CD14-positive monocyte (primary cell): ENCODE data around the gene GPR101. TPM values are rescaled to one million over a fixed set of nuclear protein-coding genes. Genes with fewer than 3 reads are reported as not detected.

Experiments used
- DNase-seq, 3 donors: peaks; one replicate each; pipeline ENCODE4 v3.0.0-alpha.2; 2011 to 2022
- H2AFZ ChIP-seq: 2 replicates; pipeline ENCODE4 v1.6.0; 2012; ENCODE audit warnings: mild to moderate bottlenecking, low read depth, low read length, inconsistent platforms; ENCODE audit not compliant: insufficient read depth, poor library complexity, severe bottlenecking
- H3K27ac ChIP-seq, 2 donors: 1 replicate in 1 of 2; 2 replicates in 1 of 2; pipeline ENCODE4 v1.5.1; 2012 to 2013; ENCODE audit warnings: low read length in 2 of 2, control low read depth in 1 of 2, inconsistent platforms in 1 of 2, low read depth in 1 of 2, mild to moderate bottlenecking in 1 of 2
- H3K27me3 ChIP-seq, 2 donors: one replicate each; pipeline versions ENCODE4 v1.6.0 to v1.6.1; 2011 to 2013; ENCODE audit warnings: low read length in 2 of 2; ENCODE audit not compliant: control insufficient read depth in 2 of 2, insufficient read depth in 2 of 2
- H3K36me3 ChIP-seq, 2 donors: replicated peaks in 1 of 2; 1 replicate in 1 of 2; 2 replicates in 1 of 2; pipeline versions ENCODE4 v1.5.1 to v1.6.1; 2012 to 2013; ENCODE audit warnings: low read length in 2 of 2, control low read depth in 1 of 2, inconsistent platforms in 1 of 2, mild to moderate bottlenecking in 1 of 2; ENCODE audit not compliant: insufficient read depth in 2 of 2, control insufficient read depth in 1 of 2
- H3K4me1 ChIP-seq, 2 donors: 1 replicate in 1 of 2; 2 replicates in 1 of 2; pipeline versions ENCODE4 v1.5.1 to v1.6.1; 2012 to 2013; ENCODE audit warnings: low read length in 2 of 2, control low read depth in 1 of 2, inconsistent platforms in 1 of 2, mild to moderate bottlenecking in 1 of 2, moderate library complexity in 1 of 2; ENCODE audit not compliant: insufficient read depth in 2 of 2, control insufficient read depth in 1 of 2
- H3K4me2 ChIP-seq: replicated peaks from 2 replicates; pipeline ENCODE3; 2012; ENCODE audit warnings: low read length, moderate library complexity, mild to moderate bottlenecking; ENCODE audit not compliant: poor library complexity, severe bottlenecking; ENCODE audit errors: extremely low read depth
- H3K4me3 ChIP-seq, 3 experiments: fragments of 200-600 bp in 1 of 3; sonication (generic) in 1 of 3; replicated peaks in 1 of 3; 1 replicate in 2 of 3; 2 replicates in 1 of 3; pipeline ENCODE4 v1.5.1; 2011 to 2013; ENCODE audit warnings: low read length in 3 of 3, mild to moderate bottlenecking in 3 of 3, control low read depth in 2 of 3, low read depth in 2 of 3, inconsistent platforms in 1 of 3, moderate library complexity in 1 of 3
- H3K79me2 ChIP-seq: 2 replicates; pipeline ENCODE4 v1.6.0; 2012; ENCODE audit warnings: mild to moderate bottlenecking, control low read depth, inconsistent platforms, low read length, moderate library complexity; ENCODE audit not compliant: insufficient read depth
- H3K9ac ChIP-seq: 2 replicates; pipeline ENCODE4 v1.6.0; 2017; ENCODE audit warnings: low read length, mild to moderate bottlenecking; ENCODE audit not compliant: insufficient read depth, poor library complexity, severe bottlenecking
- H3K9me3 ChIP-seq, 2 donors: replicated peaks in 1 of 2; 1 replicate in 1 of 2; 2 replicates in 1 of 2; pipeline versions ENCODE4 v1.5.1 to v1.6.1; 2012 to 2013; ENCODE audit warnings: low read length in 2 of 2, control low read depth in 1 of 2; ENCODE audit not compliant: control insufficient read depth in 1 of 2, insufficient read depth in 1 of 2
- H4K20me1 ChIP-seq: 2 replicates; pipeline ENCODE4 v1.6.0; 2012; ENCODE audit warnings: mild to moderate bottlenecking, low read length, control low read depth, moderate library complexity; ENCODE audit not compliant: insufficient read depth
- H3K27ac Mint-ChIP-seq, 7 donors: one replicate each; pipeline ENCODE4 v1.8.0; 2020; ENCODE audit warnings: mild to moderate bottlenecking in 7 of 7, mixed read lengths in 7 of 7, moderate library complexity in 6 of 7, inconsistent platforms in 2 of 7
- H3K27me3 Mint-ChIP-seq, 3 donors: one replicate each; pipeline ENCODE4 v1.8.0; 2021 to 2022; ENCODE audit warnings: low read depth in 3 of 3, mild to moderate bottlenecking in 3 of 3, mixed read lengths in 3 of 3, moderate library complexity in 3 of 3, inconsistent platforms in 1 of 3
- H3K36me3 Mint-ChIP-seq, 2 donors: one replicate each; pipeline ENCODE4 v1.8.0; 2020; ENCODE audit warnings: mixed read lengths in 2 of 2, inconsistent platforms in 1 of 2, mild to moderate bottlenecking in 1 of 2
- H3K4me1 Mint-ChIP-seq: one replicate; pipeline ENCODE4 v1.8.0; 2020; ENCODE audit warnings: mild to moderate bottlenecking, mixed read lengths
- H3K4me3 Mint-ChIP-seq, 2 donors: one replicate each; pipeline ENCODE4 v1.8.0; 2020; ENCODE audit warnings: mild to moderate bottlenecking in 2 of 2, mixed read lengths in 2 of 2, moderate library complexity in 1 of 2
- H3K9me3 Mint-ChIP-seq, 7 donors: one replicate each; pipeline ENCODE4 v1.8.0; 2020 to 2022; ENCODE audit warnings: mixed read lengths in 7 of 7, mild to moderate bottlenecking in 6 of 7, moderate library complexity in 6 of 7, inconsistent platforms in 2 of 7
- CTCF ChIP-seq: fragments of 200-600 bp; IDR thresholded peaks from one replicate; pipeline ENCODE4 v1.8.0; 2022; ENCODE audit warnings: antibody characterized with exemption, mild to moderate bottlenecking
- WGBS: methylation state at CpG from one replicate; pipeline ENCODE4 v1.1.5; 2013; ENCODE audit warnings: missing lambda C conversion rate; ENCODE audit not compliant: insufficient coverage; 5-methylcytosine and 5-hydroxymethylcytosine counted together
- intact Hi-C, 2 donors: fragments of 100-400 bp; cut with micrococcal nuclease; formaldehyde crosslinking; loops; one replicate each; pipeline versions ENCODE4 v1.15.0 to v1.15.1; 2023
- polyA plus RNA-seq, 3 donors: library from polyadenylated mRNA; depleted of rRNA in 1 of 3; unstranded in 2 of 3; stranded (reverse) in 1 of 3; fragments of 300-500 nt in 2 of 3; fragments of >200 nt in 1 of 3; fragmentation: Illumina TruSeq in 2 of 3; gene quantifications; 1 replicate in 2 of 3; 2 replicates in 1 of 3; pipeline ENCODE4 v1.2.3, GENCODE V29; 2012 to 2021

GPR101 gene
- polyA plus RNA-seq, 3 donors = not detected

GRCh38 chrX:137072396-137072795, 38.6 kb upstream of the GPR101 start:
- Mint-ChIP-seq H3K4me3 (no peak overlapping the region), H3K27ac (no peak overlapping the region), H3K27me3 (peaks cover 0 to 2% (median 0%) of the 10 kb centered on the region in 3 donors), H3K4me1 (no peaks in the 10 kb centered on the region), H3K9me3 (no peaks in the 10 kb centered on the region), H3K36me3 (no peaks in the 10 kb centered on the region)
- no peak overlapping the region for H3K4me2 ChIP-seq
- no peak for TF ChIP-seq CTCF
- H3K79me2 ChIP-seq = no peaks in the 10 kb centered on the region
- H4K20me1 ChIP-seq = no peaks in the 10 kb centered on the region
- H3K27me3 ChIP-seq = peaks cover 0 to 2% of the 10 kb centered on the region in 2 donors
- H3K36me3 ChIP-seq = no peaks in the 10 kb centered on the region
- no peak for DNase-seq
- no peaks in the 10 kb centered on the region for H3K4me1 ChIP-seq
- no peak overlapping the region for H3K27ac ChIP-seq
- H3K4me3 ChIP-seq = no peak overlapping the region
- H3K9me3 ChIP-seq = no peaks in the 10 kb centered on the region
- no CpG with 5 or more reads among the region's 1 CpG for WGBS
- no peak overlapping the region for H2AFZ ChIP-seq
- no peak overlapping the region for H3K9ac ChIP-seq
- intact Hi-C loops = no loop called here

- Histone ChIP-seq H3K4me1 (no peaks in the 10 kb centered on the region), H3K9me3 (no peaks in the 10 kb centered on the region), H2AFZ (no peak overlapping the region), H3K79me2 (no peaks in the 10 kb centered on the region), H3K9ac (no peak overlapping the region), H4K20me1 (no peaks in the 10 kb centered on the region), H3K4me2 (no peak overlapping the region), H3K27ac (no peak overlapping the region), H3K4me3 (no peak overlapping the region), H3K36me3 (no peaks in the 10 kb centered on the region), H3K27me3 (peaks cover 0 to 2% of the 10 kb centered on the region in 2 donors)
- Mint-ChIP-seq H3K4me1 (no peaks in the 10 kb centered on the region), H3K36me3 (no peaks in the 10 kb centered on the region), H3K4me3 (no peak overlapping the region), H3K27me3 (peaks cover 0 to 2% (median 1%) of the 10 kb centered on the region in 3 donors), H3K27ac (no peak overlapping the region), H3K9me3 (no peaks in the 10 kb centered on the region)
- WGBS = no CpG with 5 or more reads among the region's 2 CpGs
- TF ChIP-seq CTCF = no peak
- no peak for DNase-seq
- intact Hi-C loops = no loop called here
Measured at GRCh38 chrX:137071596-137071995, 37.8 kb upstream of the GPR101 start.
